ENCODE results near the gene MAP6D1. TPM values are rescaled to one million over a fixed set of nuclear protein-coding genes. Genes with fewer than 3 reads are reported as not detected.

MAP6D1 gene
- total and polyA plus RNA-seq, 12 donors, result 0.94 to 4.5 (median 2.4) TPM; not detected in 1

DNA sequence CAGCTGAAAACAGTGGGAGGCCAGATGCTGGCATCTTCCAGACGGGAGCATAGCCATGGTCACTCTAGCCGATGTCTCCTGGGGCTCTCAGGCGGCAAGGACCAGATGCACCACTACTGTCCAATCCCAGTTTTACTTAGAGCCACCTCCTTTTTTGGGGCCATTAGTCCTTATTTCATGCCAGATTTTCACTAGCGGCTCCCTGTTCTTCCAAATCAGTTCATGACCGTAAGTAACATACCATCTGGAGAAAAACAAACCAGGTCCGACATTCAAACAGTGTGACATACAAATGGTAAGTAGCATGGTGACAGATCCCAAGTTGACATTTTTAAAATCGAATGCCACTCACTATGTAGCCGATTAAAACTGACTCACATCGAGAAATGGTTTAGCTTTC is 4.1 kb upstream of the MAP6D1 start:
- H3K27me3 ChIP-seq, result peaks cover 0 to 5% (median 0%) of the 10 kb centered on the region in 7 donors
- WGBS, 2 donors, result 90 to 93% methylated on average over 9 of the region's 9 CpGs
- no peak for DNase-seq
- no peak overlapping the region for H3K27ac ChIP-seq
- peaks cover 0 to 68% (median 10%) of the 10 kb centered on the region in 9 donors for H3K36me3 ChIP-seq
- ATAC-seq, result no peak
- intact Hi-C loops (cut with DNase I), result no loop called here
- H3K4me1 ChIP-seq, result peaks cover 5 to 29% (median 12%) of the 10 kb centered on the region in 9 donors
- H3K9me3 ChIP-seq, result no peaks in the 10 kb centered on the region
- TF ChIP-seq, protein P1, sequence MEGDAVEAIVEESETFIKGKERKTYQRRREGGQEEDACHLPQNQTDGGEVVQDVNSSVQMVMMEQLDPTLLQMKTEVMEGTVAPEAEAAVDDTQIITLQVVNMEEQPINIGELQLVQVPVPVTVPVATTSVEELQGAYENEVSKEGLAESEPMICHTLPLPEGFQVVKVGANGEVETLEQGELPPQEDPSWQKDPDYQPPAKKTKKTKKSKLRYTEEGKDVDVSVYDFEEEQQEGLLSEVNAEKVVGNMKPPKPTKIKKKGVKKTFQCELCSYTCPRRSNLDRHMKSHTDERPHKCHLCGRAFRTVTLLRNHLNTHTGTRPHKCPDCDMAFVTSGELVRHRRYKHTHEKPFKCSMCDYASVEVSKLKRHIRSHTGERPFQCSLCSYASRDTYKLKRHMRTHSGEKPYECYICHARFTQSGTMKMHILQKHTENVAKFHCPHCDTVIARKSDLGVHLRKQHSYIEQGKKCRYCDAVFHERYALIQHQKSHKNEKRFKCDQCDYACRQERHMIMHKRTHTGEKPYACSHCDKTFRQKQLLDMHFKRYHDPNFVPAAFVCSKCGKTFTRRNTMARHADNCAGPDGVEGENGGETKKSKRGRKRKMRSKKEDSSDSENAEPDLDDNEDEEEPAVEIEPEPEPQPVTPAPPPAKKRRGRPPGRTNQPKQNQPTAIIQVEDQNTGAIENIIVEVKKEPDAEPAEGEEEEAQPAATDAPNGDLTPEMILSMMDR (IDR thresholded peaks at IDR 0.05), result no peak
- H3K4me3 ChIP-seq, result no peak overlapping the region

DNA sequence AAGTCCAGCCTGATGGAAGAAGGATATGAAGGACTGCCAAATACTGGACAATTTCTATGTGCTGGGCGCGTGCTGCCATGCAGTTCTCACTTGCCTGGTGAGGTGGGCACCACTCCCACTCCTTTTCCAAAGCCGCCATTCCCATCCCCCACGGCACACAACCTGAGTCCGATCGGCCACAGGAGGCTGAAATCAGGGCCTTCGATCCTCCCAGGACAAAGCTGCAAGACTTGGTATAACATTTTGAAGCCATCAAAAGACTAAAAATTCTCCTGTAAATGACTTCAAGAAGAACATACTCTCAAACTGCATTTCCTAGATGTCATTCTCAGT is 3.1 kb upstream of the MAP6D1 start:
- H3K36me3 ChIP-seq, result peaks cover 0 to 59% (median 9%) of the 10 kb centered on the region in 9 donors
- no peak overlapping the region for H3K4me3 ChIP-seq
- WGBS, 2 donors, result 93 to 96% methylated on average over 7 of the region's 7 CpGs
- H3K27ac ChIP-seq, result peak overlapping the region in 1 of 10 donors; percentile 4
- H3K27me3 ChIP-seq, result peaks cover 0 to 10% (median 0%) of the 10 kb centered on the region in 7 donors
- no peak for DNase-seq
- no peak for ATAC-seq
- H3K4me1 ChIP-seq, result peaks cover 7 to 32% (median 16%) of the 10 kb centered on the region in 9 donors
- intact Hi-C loops (cut with DNase I), result no loop called here
- no peaks in the 10 kb centered on the region for H3K9me3 ChIP-seq
- TF ChIP-seq, protein P1 (IDR thresholded peaks at IDR 0.05), result no peak

DNA sequence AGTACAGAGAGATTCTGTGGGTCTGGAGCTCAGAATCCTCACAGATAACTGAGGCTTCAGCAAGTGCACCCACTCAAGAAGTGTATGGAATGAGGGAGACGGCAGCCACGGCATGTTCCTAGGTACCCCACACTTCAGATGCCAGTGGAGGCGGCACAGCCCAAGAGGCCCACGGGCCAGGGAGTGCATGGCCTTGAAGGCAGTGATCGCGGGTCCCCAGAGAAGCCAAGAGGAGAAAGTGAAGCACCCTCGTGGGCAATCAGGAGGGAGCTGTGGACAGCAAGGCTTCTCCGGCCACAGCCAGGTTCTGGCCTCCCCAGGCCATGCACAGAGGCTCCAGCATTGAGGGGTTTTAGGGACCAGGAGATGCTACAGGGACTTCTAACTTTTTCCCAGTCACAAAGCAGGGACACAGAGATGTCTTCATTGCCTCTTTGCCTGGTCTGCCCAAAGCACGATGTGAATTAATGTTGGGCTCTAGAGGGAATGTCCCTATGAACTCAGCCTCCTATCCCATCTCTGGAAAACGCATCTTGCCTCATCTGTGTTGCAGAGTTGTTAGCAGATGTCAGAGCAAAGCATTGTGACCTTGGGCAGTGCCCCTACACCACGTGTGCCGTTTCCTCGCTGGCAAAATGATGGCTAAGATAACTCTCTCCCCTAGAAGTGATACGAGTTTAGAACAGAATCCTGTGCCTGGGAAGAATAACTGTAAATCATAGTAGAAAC is 2.6 kb upstream of the MAP6D1 start:
- 72 to 79% methylated on average over 14 of the region's 14 CpGs for WGBS, 2 donors

DNA sequence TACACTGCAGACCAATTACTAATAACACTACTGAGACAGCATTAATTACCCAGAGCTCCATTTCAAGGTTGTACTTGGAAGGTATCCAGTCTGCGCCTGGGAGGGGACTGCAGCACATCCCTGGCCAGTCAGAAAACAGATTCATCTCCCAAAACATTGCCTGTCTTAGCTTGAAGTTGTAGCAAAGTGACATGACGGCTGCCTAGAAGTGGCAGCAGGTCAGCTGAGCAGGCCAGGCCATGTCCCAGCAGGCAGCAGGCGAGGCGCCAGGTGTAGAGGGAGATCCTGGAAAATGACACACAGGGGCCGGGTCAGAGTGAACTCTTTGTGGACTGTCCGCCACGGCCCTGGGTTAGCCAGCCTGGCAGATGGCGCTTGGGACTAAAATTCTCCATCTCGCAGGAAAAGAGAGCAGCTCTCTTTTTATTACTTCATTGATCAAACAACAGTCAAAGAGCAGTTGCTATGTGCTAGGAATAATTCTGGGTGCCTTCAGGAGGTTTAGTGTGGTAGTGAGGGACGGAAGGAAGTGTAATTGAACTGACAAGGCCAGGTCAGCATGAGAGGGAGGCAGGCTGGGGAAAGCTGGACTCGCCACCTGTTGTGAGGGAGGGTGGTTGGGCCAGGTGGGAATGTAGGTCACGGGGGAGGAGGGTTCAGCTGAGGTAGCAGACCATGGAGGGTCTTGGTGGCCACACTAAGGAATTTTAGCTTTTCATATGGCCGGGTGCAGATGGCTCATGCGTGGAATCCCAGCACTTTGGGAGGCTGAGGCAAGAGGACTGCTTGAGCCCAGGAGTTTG is 1.3 kb upstream of the MAP6D1 start:
- WGBS, 2 donors, result 92 to 95% methylated on average over 14 of the region's 14 CpGs
- peak in 6 of 8 donors; percentile 30 to 64 (median 42) for ATAC-seq
- H3K4me1 ChIP-seq, result peaks cover 7 to 32% (median 16%) of the 10 kb centered on the region in 9 donors
- TF ChIP-seq, protein P1 (IDR thresholded peaks at IDR 0.05), result no peak
- H3K9me3 ChIP-seq, result no peaks in the 10 kb centered on the region
- peak overlapping the region in 1 of 10 donors; percentile 65 for H3K27ac ChIP-seq
- intact Hi-C loops (cut with DNase I), result no loop called here
- H3K36me3 ChIP-seq, result peaks cover 0 to 40% (median 0%) of the 10 kb centered on the region in 9 donors
- peak in 1 of 2 donors; percentile 25 for DNase-seq
- H3K27me3 ChIP-seq, result peaks cover 0 to 10% (median 0%) of the 10 kb centered on the region in 7 donors
- H3K4me3 ChIP-seq, result no peak overlapping the region

More for the DNA sequence above, 2.6 kb upstream of the MAP6D1 start:
- Histone ChIP-seq H3K36me3 (peaks cover 0 to 53% (median 4%) of the 10 kb centered on the region in 9 donors), H3K27me3 (peaks cover 0 to 10% (median 0%) of the 10 kb centered on the region in 7 donors), H3K4me3 (no peak overlapping the region), H3K4me1 (peaks cover 7 to 32% (median 16%) of the 10 kb centered on the region in 9 donors), H3K9me3 (no peaks in the 10 kb centered on the region), H3K27ac (peak overlapping the region in 1 of 10 donors; percentile 4)
- TF ChIP-seq, protein P1 (IDR thresholded peaks at IDR 0.05), result no peak
- DNase-seq (no peak), ATAC-seq (peak in 1 of 8 donors; percentile 3)
- intact Hi-C loops (cut with DNase I), result no loop called here
